ENCODE results near the gene ASB4.

The ASB4 gene

GRCh38 chr7:95526128-95526738 lies 40.5 kb downstream of the ASB4 start:
- DNase-seq (ENCODE audit: low read depth in 2 of 2): no peak

- no peak for DNase-seq (ENCODE audit: low read depth in 2 of 2)
These were observed 41.5 kb downstream of the ASB4 start for GRCh38 chr7:95527033-95527775.

GRCh38 chr7:95527776-95528250 lies 42.1 kb downstream of the ASB4 start:
- no peak for DNase-seq (ENCODE audit: low read depth in 2 of 2)

GRCh38 chr7:95529701-95530100 lies 44.0 kb downstream of the ASB4 start:
- DNase-seq (ENCODE audit: low read depth in 2 of 2): no peak

GRCh38 chr7:95530881-95531280 lies 45.1 kb downstream of the ASB4 start:
- DNase-seq (ENCODE audit: low read depth in 2 of 2): no peak

- DNase-seq (ENCODE audit: low read depth in 2 of 2): no peak
These were observed 46.0 kb downstream of the ASB4 start for GRCh38 chr7:95531605-95532219.

GRCh38 chr7:95534796-95535195 lies 49.1 kb downstream of the ASB4 start:
- DNase-seq (ENCODE audit: low read depth in 2 of 2): no peak

GRCh38 chr7:95535662-95536061 lies 49.9 kb downstream of the ASB4 start:
- DNase-seq (ENCODE audit: low read depth in 2 of 2): no peak

GRCh38 chr7:95536656-95537311 lies 51.0 kb downstream of the ASB4 start:
- no peak for DNase-seq (ENCODE audit: low read depth in 2 of 2)

GRCh38 chr7:95537468-95537867 lies 51.7 kb downstream of the ASB4 start:
- no peak for DNase-seq (ENCODE audit: low read depth in 2 of 2)

- no peak for DNase-seq (ENCODE audit: low read depth in 2 of 2)
These were observed 53.7 kb downstream of the ASB4 start for GRCh38 chr7:95539426-95539825.

- no peak for DNase-seq (ENCODE audit: low read depth in 2 of 2)
These were observed 54.6 kb downstream of the ASB4 start for GRCh38 chr7:95540366-95540765.

- DNase-seq (ENCODE audit: low read depth in 2 of 2): no peak
These were observed 57.6 kb downstream of the ASB4 start for GRCh38 chr7:95543312-95543711.

- no peak for DNase-seq (ENCODE audit: low read depth in 2 of 2)
These were observed 58.4 kb downstream of the ASB4 start for GRCh38 chr7:95544171-95544570.

- DNase-seq (ENCODE audit: low read depth in 2 of 2): no peak
These were observed 59.4 kb downstream of the ASB4 start for GRCh38 chr7:95545007-95545615.

- no peak for DNase-seq (ENCODE audit: low read depth in 2 of 2)
These were observed 59.9 kb downstream of the ASB4 start for GRCh38 chr7:95545673-95546072.

- DNase-seq (ENCODE audit: low read depth in 2 of 2): no peak
These were observed 60.9 kb downstream of the ASB4 start for GRCh38 chr7:95546647-95547046.

GRCh38 chr7:95547361-95548348 lies 61.9 kb downstream of the ASB4 start:
- DNase-seq (ENCODE audit: low read depth in 2 of 2): no peak

GRCh38 chr7:95549818-95550529 lies 64.2 kb downstream of the ASB4 start:
- DNase-seq (ENCODE audit: low read depth in 2 of 2): no peak

- DNase-seq (ENCODE audit: low read depth in 2 of 2): no peak
These were observed 64.8 kb downstream of the ASB4 start for GRCh38 chr7:95550546-95550945.

Data from stimulated activated CD8-positive, alpha-beta memory T cell treated with anti-CD3 and anti-CD28 coated beads, Interleukin-15, amount 100 ng/mL, for 4 hours (primary cell).